Measurements from ENCODE around the gene CYB5D1. TPM values are rescaled to one million over a fixed set of nuclear protein-coding genes. Genes with fewer than 3 reads are reported as not detected.
"Not testable (repeated sequence)": the region's sequence is repeated elsewhere in the genome, so short reads cannot be mapped to it uniquely, and the experiment has no call there.

The CYB5D1 gene
- total RNA-seq, 1 donor from 2014 or later: 21.1 TPM

DNA sequence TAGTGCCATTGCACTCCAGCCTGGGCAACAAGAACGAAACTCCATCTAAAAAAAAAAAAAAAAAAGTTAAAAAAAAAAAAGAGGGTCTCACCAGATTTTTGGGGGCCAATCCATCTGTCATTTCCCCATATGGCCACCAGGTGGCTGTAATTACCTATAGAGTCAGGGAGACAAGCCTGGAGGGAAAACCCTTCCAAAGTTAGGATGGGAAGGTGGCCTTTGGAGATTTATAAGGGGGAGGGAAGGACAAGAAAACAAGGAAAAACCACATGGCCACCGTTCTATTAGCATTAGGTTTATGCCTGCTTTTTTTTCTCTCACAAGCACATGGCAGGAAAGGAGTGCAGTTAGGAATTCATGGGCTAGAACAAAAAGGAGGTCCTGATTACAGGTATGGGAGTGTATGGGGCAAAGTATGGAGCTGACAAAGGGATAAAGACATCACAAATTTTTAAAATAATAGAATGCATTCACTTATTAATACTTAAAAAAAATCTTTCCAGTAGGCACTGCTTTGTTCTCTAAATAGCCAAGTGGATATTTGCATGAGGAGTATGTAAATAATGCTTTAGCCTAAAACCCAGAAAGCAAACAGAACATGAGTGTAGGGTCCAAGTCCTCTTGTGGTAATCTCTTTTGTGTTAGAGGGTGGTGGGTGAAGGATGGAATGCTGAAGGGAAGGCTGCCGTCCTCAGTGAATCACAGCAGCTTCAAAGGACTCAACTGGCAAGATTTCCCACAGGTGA lies 5.1 kb downstream of the CYB5D1 start:
- H3K9me3 Mint-ChIP-seq (ENCODE audit: unreplicated experiment): no peaks in the 10 kb centered on the region
- DNase-seq (ENCODE audit: low read depth) (peak; percentile 18), FAIRE-seq (no peak)
- Histone ChIP-seq H3K9me3 (ENCODE audit: insufficient read depth, low read depth, low read length) (no peaks in the 10 kb centered on the region), H3K4me2 (ENCODE audit: low read length) (no peak overlapping the region), H3K4me1 (ENCODE audit: insufficient read depth, low read length) (peaks cover 13% of the 10 kb centered on the region), H3K79me2 (ENCODE audit: insufficient read depth, low read length) (peaks cover 29% of the 10 kb centered on the region), H3K9ac (ENCODE audit: low read length) (no peak overlapping the region), H3K4me3 (ENCODE audit: insufficient read depth, low read depth, low read length) (no peak overlapping the region), H3K27me3 (ENCODE audit: insufficient read depth, low read length) (no peaks in the 10 kb centered on the region), H4K20me1 (ENCODE audit: insufficient read depth, low read length) (peaks cover 20% of the 10 kb centered on the region), H3K36me3 (ENCODE audit: insufficient read depth, low read length) (peaks cover 29% of the 10 kb centered on the region), H3K27ac (ENCODE audit: low read depth, low read length) (no peak overlapping the region), H2AFZ (ENCODE audit: low read depth, low read length) (no peak overlapping the region)
- H3K27ac Mint-ChIP-seq (ENCODE audit: unreplicated experiment): no peak overlapping the region
- TF ChIP-seq, protein P1, sequence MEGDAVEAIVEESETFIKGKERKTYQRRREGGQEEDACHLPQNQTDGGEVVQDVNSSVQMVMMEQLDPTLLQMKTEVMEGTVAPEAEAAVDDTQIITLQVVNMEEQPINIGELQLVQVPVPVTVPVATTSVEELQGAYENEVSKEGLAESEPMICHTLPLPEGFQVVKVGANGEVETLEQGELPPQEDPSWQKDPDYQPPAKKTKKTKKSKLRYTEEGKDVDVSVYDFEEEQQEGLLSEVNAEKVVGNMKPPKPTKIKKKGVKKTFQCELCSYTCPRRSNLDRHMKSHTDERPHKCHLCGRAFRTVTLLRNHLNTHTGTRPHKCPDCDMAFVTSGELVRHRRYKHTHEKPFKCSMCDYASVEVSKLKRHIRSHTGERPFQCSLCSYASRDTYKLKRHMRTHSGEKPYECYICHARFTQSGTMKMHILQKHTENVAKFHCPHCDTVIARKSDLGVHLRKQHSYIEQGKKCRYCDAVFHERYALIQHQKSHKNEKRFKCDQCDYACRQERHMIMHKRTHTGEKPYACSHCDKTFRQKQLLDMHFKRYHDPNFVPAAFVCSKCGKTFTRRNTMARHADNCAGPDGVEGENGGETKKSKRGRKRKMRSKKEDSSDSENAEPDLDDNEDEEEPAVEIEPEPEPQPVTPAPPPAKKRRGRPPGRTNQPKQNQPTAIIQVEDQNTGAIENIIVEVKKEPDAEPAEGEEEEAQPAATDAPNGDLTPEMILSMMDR (IDR thresholded peaks at IDR 0.05; ENCODE audit: insufficient read depth, low read depth, low read length): peak; percentile 69
- no peak for TF ChIP-seq EZH2 (IDR thresholded peaks at IDR 0.05; ENCODE audit: insufficient read depth, low read length)
- H3K27me3 Mint-ChIP-seq (ENCODE audit: low read depth, unreplicated experiment): no peaks in the 10 kb centered on the region
- no peak overlapping the region for H3K4me3 Mint-ChIP-seq (ENCODE audit: unreplicated experiment)
- H3K36me3 Mint-ChIP-seq (ENCODE audit: low read depth, unreplicated experiment): peaks cover 12% of the 10 kb centered on the region
- peaks cover 10% of the 10 kb centered on the region for H3K4me1 Mint-ChIP-seq (ENCODE audit: low read depth, unreplicated experiment)

- not testable (repeated sequence) for H3K4me2 ChIP-seq (ENCODE audit: low read length); H3K4me3 Mint-ChIP-seq (ENCODE audit: unreplicated experiment); H3K4me1 Mint-ChIP-seq (ENCODE audit: low read depth, unreplicated experiment); FAIRE-seq; H2AFZ ChIP-seq (ENCODE audit: low read depth, low read length); H3K4me1 ChIP-seq (ENCODE audit: insufficient read depth, low read length); DNase-seq (ENCODE audit: low read depth); H3K27me3 ChIP-seq (ENCODE audit: insufficient read depth, low read length); H3K9me3 ChIP-seq (ENCODE audit: insufficient read depth, low read depth, low read length); H3K4me3 ChIP-seq (ENCODE audit: insufficient read depth, low read depth, low read length); H3K27ac Mint-ChIP-seq (ENCODE audit: unreplicated experiment); H3K9ac ChIP-seq (ENCODE audit: low read length); H3K27ac ChIP-seq (ENCODE audit: low read depth, low read length); H3K9me3 Mint-ChIP-seq (ENCODE audit: unreplicated experiment); H3K27me3 Mint-ChIP-seq (ENCODE audit: low read depth, unreplicated experiment)
- peaks cover 15% of the 10 kb centered on the region for H3K79me2 ChIP-seq (ENCODE audit: insufficient read depth, low read length)
- H4K20me1 ChIP-seq (ENCODE audit: insufficient read depth, low read length): peaks cover 20% of the 10 kb centered on the region
- H3K36me3 ChIP-seq (ENCODE audit: insufficient read depth, low read length): peaks cover 26% of the 10 kb centered on the region
- H3K36me3 Mint-ChIP-seq (ENCODE audit: low read depth, unreplicated experiment): peaks cover 17% of the 10 kb centered on the region
These were observed 6.6 kb downstream of the CYB5D1 start for GRCh38 chr17:7864384-7864783.

GRCh38 chr17:7864995-7865650 lies 7.3 kb downstream of the CYB5D1 start:
- Histone ChIP-seq H3K4me3 (ENCODE audit: insufficient read depth, low read depth, low read length) (no peak overlapping the region), H3K36me3 (ENCODE audit: insufficient read depth, low read length) (peaks cover 21% of the 10 kb centered on the region), H3K9ac (ENCODE audit: low read length) (no peak overlapping the region), H3K4me1 (ENCODE audit: insufficient read depth, low read length) (no peaks in the 10 kb centered on the region), H3K79me2 (ENCODE audit: insufficient read depth, low read length) (peaks cover 10% of the 10 kb centered on the region), H3K27ac (ENCODE audit: low read depth, low read length) (no peak overlapping the region), H4K20me1 (ENCODE audit: insufficient read depth, low read length) (peaks cover 20% of the 10 kb centered on the region), H2AFZ (ENCODE audit: low read depth, low read length) (no peak overlapping the region), H3K9me3 (ENCODE audit: insufficient read depth, low read depth, low read length) (no peaks in the 10 kb centered on the region), H3K27me3 (ENCODE audit: insufficient read depth, low read length) (no peaks in the 10 kb centered on the region), H3K4me2 (ENCODE audit: low read length) (no peak overlapping the region)
- Mint-ChIP-seq H3K27ac (ENCODE audit: unreplicated experiment) (no peak overlapping the region), H3K9me3 (ENCODE audit: unreplicated experiment) (no peaks in the 10 kb centered on the region), H3K4me1 (ENCODE audit: low read depth, unreplicated experiment) (peaks cover 3% of the 10 kb centered on the region), H3K4me3 (ENCODE audit: unreplicated experiment) (no peak overlapping the region), H3K27me3 (ENCODE audit: low read depth, unreplicated experiment) (no peaks in the 10 kb centered on the region), H3K36me3 (ENCODE audit: low read depth, unreplicated experiment) (peaks cover 21% of the 10 kb centered on the region)
- FAIRE-seq: no peak
- DNase-seq (ENCODE audit: low read depth): no peak
- TF ChIP-seq EZH2 (IDR thresholded peaks at IDR 0.05; ENCODE audit: insufficient read depth, low read length): no peak

All from astrocyte (in vitro differentiated cells and primary cell).